SU-DHL-6 (cell line): Measurements from ENCODE around the gene RAPH1.

Experiments used
- H2AFZ ChIP-seq: fragments of 200-600 bp; sonication (generic); 2 replicates; pipeline ENCODE4 v1.6.1; 2014; ENCODE audit warnings: low read depth, mild to moderate bottlenecking, moderate library complexity, mixed read lengths, antibody characterized with exemption, low read length; ENCODE audit not compliant: severe bottlenecking
- H3F3A ChIP-seq: fragments of 200-600 bp; shearing (Covaris generic); 2 replicates; pipeline ENCODE4 v1.6.0; 2016; ENCODE audit warnings: antibody characterized with exemption, mild to moderate bottlenecking; ENCODE audit not compliant: insufficient read depth
- H3K27ac ChIP-seq: fragments of 200-600 bp; sonication (generic); 2 replicates; pipeline ENCODE4 v1.5.1; 2016; ENCODE audit warnings: low read depth, mild to moderate bottlenecking, low read length, moderate library complexity, mixed read lengths
- H3K27me3 ChIP-seq: fragments of 200-600 bp; sonication (generic), shearing (Covaris generic); 2 replicates; pipeline ENCODE4 v1.6.0; 2014; ENCODE audit warnings: mild to moderate bottlenecking, low read length
- H3K36me3 ChIP-seq: fragments of 200-600 bp; sonication (generic); 2 replicates; pipeline ENCODE4 v1.6.1; 2014; ENCODE audit warnings: mild to moderate bottlenecking, low read length, mixed read lengths
- H3K4me2 ChIP-seq: fragments of 300-600, 200-600 bp; shearing (Covaris generic), sonication (generic); 2 replicates; pipeline ENCODE4 v1.6.0; 2014; ENCODE audit warnings: low read length, low read depth, mild to moderate bottlenecking; ENCODE audit not compliant: poor library complexity, severe bottlenecking
- H3K4me3 ChIP-seq: fragments of 200-600 bp; sonication (generic); 2 replicates; pipeline ENCODE4 v1.5.1; 2014; ENCODE audit warnings: antibody characterized with exemption, low read length, mild to moderate bottlenecking, mixed read lengths; ENCODE audit not compliant: insufficient read depth, poor library complexity, severe bottlenecking
- H3K79me2 ChIP-seq: fragments of 200-600 bp; sonication (generic); 2 replicates; pipeline ENCODE4 v1.6.1; 2014; ENCODE audit warnings: mild to moderate bottlenecking, low read length, moderate library complexity; ENCODE audit not compliant: insufficient read depth
- H3K9ac ChIP-seq: fragments of 200-600 bp; sonication (generic); 2 replicates; pipeline ENCODE4 v1.7.0; 2014; ENCODE audit warnings: mild to moderate bottlenecking, low read length
- H3K9me2 ChIP-seq: fragments of 200-600 bp; sonication (generic); replicated peaks from 2 replicates; pipeline ENCODE4 v1.6.1; 2014; ENCODE audit warnings: low read length; ENCODE audit not compliant: insufficient read depth
- H3K9me3 ChIP-seq: fragments of 200-600 bp; sonication (generic); 2 replicates; pipeline ENCODE4 v1.6.1; 2014; ENCODE audit warnings: low read length, mixed read lengths; ENCODE audit not compliant: insufficient read depth
- H4K20me1 ChIP-seq: fragments of 200-600 bp; sonication (generic); 2 replicates; pipeline ENCODE4 v1.6.1; 2014; ENCODE audit warnings: low read depth, mild to moderate bottlenecking, antibody characterized with exemption, low read length, moderate library complexity, mixed read lengths
- CTCF ChIP-seq: fragments of 200-600 bp; sonication (generic); IDR thresholded peaks from one replicate; pipeline ENCODE4 v1.5.1; 2017; ENCODE audit warnings: antibody characterized with exemption, mild to moderate bottlenecking, low read length, moderate library complexity; ENCODE audit not compliant: insufficient read depth, poor library complexity, severe bottlenecking
- EZH2phosphoT487 ChIP-seq: fragments of 200-600 bp; sonication (generic), shearing (Covaris generic); conservative IDR thresholded peaks from 2 replicates; pipeline ENCODE4 v1.6.1; 2018; ENCODE audit warnings: mild to moderate bottlenecking, antibody characterized with exemption, low read length, moderate library complexity, mixed read lengths

RAPH1 gene

GRCh38 chr2:203534621-203535077, 452 bp downstream of the RAPH1 start:
- TF ChIP-seq CTCF (no peak), EZH2phosphoT487 (0 out of 2 replicates have a peak, but pooled peaks have one; percentile 74)
- Histone ChIP-seq H2AFZ (peak overlapping the region; percentile 95), H3K9me2 (no peaks in the 10 kb centered on the region), H3K4me2 (peak overlapping the region; percentile 73), H3K9ac (peak overlapping the region; percentile 76), H3K27me3 (no peaks in the 10 kb centered on the region; the same call in 1 of the 2 replicates), H4K20me1 (no peaks in the 10 kb centered on the region), H3K79me2 (no peaks in the 10 kb centered on the region), H3F3A (peaks cover 12% of the 10 kb centered on the region), H3K27ac (no peak overlapping the region), H3K9me3 (peaks cover 3% of the 10 kb centered on the region; the same call in 1 of the 2 replicates), H3K4me3 (peak overlapping the region; percentile 96), H3K36me3 (peaks cover 3% of the 10 kb centered on the region; the same call in 1 of the 2 replicates)

- Histone ChIP-seq H3K9ac (peak overlapping the region; percentile 76), H3K27me3 (no peaks in the 10 kb centered on the region; the same call in 1 of the 2 replicates), H2AFZ (no peak overlapping the region), H3F3A (peaks cover 12% of the 10 kb centered on the region), H3K4me2 (peak overlapping the region; percentile 73), H3K9me2 (no peaks in the 10 kb centered on the region), H3K79me2 (no peaks in the 10 kb centered on the region), H3K27ac (no peak overlapping the region), H3K4me3 (peak overlapping the region; percentile 96), H3K9me3 (peaks cover 3% of the 10 kb centered on the region; the same call in 1 of the 2 replicates), H4K20me1 (no peaks in the 10 kb centered on the region), H3K36me3 (peaks cover 3% of the 10 kb centered on the region; the same call in 1 of the 2 replicates)
- no peak for TF ChIP-seq CTCF
- no peak for TF ChIP-seq EZH2phosphoT487
Measured at GRCh38 chr2:203533676-203534591, 1.2 kb downstream of the RAPH1 start.

- Histone ChIP-seq H4K20me1 (no peaks in the 10 kb centered on the region), H2AFZ (no peak overlapping the region), H3K27ac (no peak overlapping the region), H3K79me2 (no peaks in the 10 kb centered on the region), H3F3A (peaks cover 17% of the 10 kb centered on the region), H3K4me2 (peak overlapping the region; percentile 73), H3K36me3 (peaks cover 3% of the 10 kb centered on the region; the same call in 1 of the 2 replicates), H3K4me3 (peak overlapping the region; percentile 96), H3K9me2 (no peaks in the 10 kb centered on the region), H3K27me3 (no peaks in the 10 kb centered on the region; the same call in 1 of the 2 replicates), H3K9ac (no peak overlapping the region), H3K9me3 (peaks cover 3% of the 10 kb centered on the region; the same call in 1 of the 2 replicates)
- TF ChIP-seq EZH2phosphoT487 (no peak), CTCF (no peak)
Measured at GRCh38 chr2:203532957-203533658, 2.0 kb downstream of the RAPH1 start.
